ENCODE results near the gene ANKLE1.

ANKLE1 gene

GRCh38 chr19:17296273-17296672 lies 14.6 kb downstream of the ANKLE1 start:
- DNase-seq (ENCODE audit: low spot score): no peak
- Histone ChIP-seq H3K27ac (no peak overlapping the region), H3K4me3 (no peak overlapping the region)
- TF ChIP-seq CTCF (IDR thresholded peaks at IDR 0.05): no peak

- Histone ChIP-seq H3K27ac (no peak overlapping the region), H3K4me3 (no peak overlapping the region)
- TF ChIP-seq CTCF (IDR thresholded peaks at IDR 0.05): no peak
Measured at GRCh38 chr19:17296976-17297375, 15.3 kb downstream of the ANKLE1 start.

GRCh38 chr19:17300992-17301619 lies 19.4 kb downstream of the ANKLE1 start:
- no peak for DNase-seq (ENCODE audit: low spot score)
- no peak overlapping the region for H3K27ac ChIP-seq
- no peak overlapping the region for H3K4me3 ChIP-seq
- no peak for TF ChIP-seq CTCF (IDR thresholded peaks at IDR 0.05)

More at GRCh38 chr19:17296976-17297375, 15.3 kb downstream of the ANKLE1 start:
- DNase-seq (ENCODE audit: low spot score): no peak

DNA sequence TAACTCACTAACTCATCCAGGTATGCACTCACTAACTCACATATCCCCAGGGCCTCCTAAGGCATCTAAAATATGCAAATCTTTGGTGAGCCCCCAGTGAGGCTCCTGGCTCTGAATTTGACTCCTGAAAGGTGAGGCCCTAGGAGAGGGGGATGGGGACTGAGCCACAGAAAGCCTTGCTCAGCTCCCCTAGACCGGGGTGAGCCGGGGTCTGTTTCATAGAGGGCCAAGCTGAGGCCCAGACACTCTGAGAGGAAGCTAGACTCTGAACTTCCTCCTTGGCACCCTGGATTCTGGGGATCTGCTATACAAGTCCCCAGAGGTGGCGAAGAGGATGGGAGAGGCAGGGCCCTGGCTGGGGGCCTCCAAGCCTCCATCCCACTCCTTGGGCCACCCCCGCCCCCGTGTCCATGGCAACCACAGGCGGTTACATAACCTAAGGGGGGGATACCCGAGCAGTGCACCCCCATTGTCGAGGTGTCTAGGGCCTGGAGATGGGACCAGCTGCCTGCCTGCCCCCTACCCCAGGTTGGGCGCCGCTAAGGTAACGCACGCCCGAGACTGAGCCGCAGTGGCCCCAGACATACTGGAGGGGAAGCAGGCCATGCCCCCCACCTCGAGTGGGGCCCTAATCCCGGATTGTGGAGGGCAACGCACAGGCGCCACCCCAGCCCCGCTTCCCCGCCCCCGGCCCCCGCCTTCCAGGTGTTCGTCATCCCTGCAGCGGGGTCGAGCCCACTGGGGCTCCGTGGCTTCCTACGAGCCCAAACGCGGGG lies 20.9 kb downstream of the ANKLE1 start:
- H3K4me3 ChIP-seq: peak overlapping the region; percentile 86
- DNase-seq (ENCODE audit: low spot score): no peak
- peak overlapping the region; percentile 82 to 94 for H3K27ac ChIP-seq
- no peak for TF ChIP-seq CTCF (IDR thresholded peaks at IDR 0.05)

DNA sequence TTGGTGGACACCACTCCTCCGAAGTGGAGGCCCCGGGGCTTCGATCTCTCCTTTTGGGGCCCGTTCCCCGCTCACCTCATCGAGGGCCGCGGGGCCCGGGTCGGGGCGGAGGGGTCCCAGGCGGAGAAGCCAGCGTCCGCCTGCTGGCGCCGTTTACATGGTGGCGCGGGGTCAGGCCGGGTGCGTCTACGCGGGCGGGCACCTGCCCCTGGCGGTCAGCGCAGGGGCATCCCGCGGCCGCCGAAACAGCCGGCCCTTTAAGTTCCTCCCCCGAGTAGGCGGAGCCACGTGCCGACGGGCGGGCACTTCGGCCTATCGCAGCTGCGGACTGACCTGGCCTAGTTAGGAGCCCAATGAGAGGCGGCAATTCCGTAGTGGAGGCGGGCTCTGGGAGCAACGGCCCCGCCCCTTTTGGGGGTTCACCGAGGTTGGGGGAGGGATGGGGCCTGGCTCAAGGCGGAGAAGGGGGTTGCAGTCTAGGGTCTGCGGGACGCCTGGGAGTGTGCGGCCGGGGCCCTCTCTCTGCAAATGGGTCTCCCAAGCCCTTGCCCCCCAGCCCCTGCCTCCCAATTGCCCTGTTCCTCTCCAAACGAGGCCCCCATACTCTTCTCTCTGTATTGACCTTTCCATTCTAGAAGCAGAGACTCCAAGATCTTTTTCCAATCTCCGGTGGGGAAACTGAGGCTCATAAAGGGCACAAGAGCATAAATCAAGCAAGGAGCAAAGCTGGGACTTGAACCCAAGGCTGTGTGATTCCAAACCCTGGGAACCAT lies 21.7 kb downstream of the ANKLE1 start, which contains the start of gene ABHD8:
TSS of gene ABHD8 (minus strand) at position 259 of the 773 bp plus-strand sequence. CDS start 1,809 bp downstream, outside the sequence.
- peak within 1 kb of the TSS; percentile 86 for H3K4me3 ChIP-seq
- TF ChIP-seq CTCF (IDR thresholded peaks at IDR 0.05): peak; percentile 52
- peak within 1 kb of the TSS; percentile 82 to 94 for H3K27ac ChIP-seq
- DNase-seq (ENCODE audit: low spot score): peak; percentile 97

DNA sequence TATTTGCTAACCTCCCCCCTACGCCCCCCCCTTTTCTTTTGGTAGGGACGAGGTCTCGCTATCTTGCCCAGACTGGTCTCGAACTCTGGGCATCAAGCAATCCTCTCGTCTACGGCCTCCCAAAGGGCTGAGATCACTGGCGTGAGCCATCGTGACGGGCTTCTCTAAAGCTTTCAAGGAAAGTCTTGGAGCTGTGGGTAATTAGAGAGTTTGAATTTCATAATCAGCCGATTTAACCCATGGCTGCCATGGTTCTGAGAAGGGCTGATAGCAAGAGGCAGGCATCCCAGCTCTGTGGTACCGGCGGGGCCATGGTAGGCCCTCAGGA lies 22.2 kb downstream of the ANKLE1 start:
- DNase-seq (ENCODE audit: low spot score): no peak
- peak overlapping the region; percentile 86 for H3K4me3 ChIP-seq
- TF ChIP-seq CTCF (IDR thresholded peaks at IDR 0.05): no peak
- H3K27ac ChIP-seq: peak overlapping the region; percentile 82 to 94
